Endothelial cell (in vitro differentiated cells): Measurements from ENCODE around the gene ABCG1. TPM values are rescaled to one million over a fixed set of nuclear protein-coding genes. Genes with fewer than 3 reads are reported as not detected.

Experiments
- DNase-seq: peaks from one replicate; pipeline ENCODE4 v3.0.0; 2021; ENCODE audit warnings: low spot score
- H3K27ac Mint-ChIP-seq: one replicate; pipeline ENCODE4 v1.8.0; 2021; ENCODE audit warnings: mixed read lengths, inconsistent platforms; ENCODE audit not compliant: unreplicated experiment
- H3K27me3 Mint-ChIP-seq: one replicate; pipeline ENCODE4 v1.8.0; 2021; ENCODE audit warnings: mild to moderate bottlenecking, moderate library complexity, mixed read lengths, inconsistent platforms; ENCODE audit not compliant: unreplicated experiment
- H3K36me3 Mint-ChIP-seq: one replicate; pipeline ENCODE4 v1.8.0; 2021; ENCODE audit warnings: mild to moderate bottlenecking, low read depth, mixed read lengths, inconsistent platforms; ENCODE audit not compliant: unreplicated experiment
- H3K4me1 Mint-ChIP-seq: one replicate; pipeline ENCODE4 v1.8.0; 2021; ENCODE audit warnings: mild to moderate bottlenecking, mixed read lengths, inconsistent platforms; ENCODE audit not compliant: unreplicated experiment
- H3K4me3 Mint-ChIP-seq: one replicate; pipeline ENCODE4 v1.8.0; 2021; ENCODE audit warnings: mild to moderate bottlenecking, mixed read lengths, inconsistent platforms; ENCODE audit not compliant: unreplicated experiment
- H3K9me3 Mint-ChIP-seq: one replicate; pipeline ENCODE4 v1.8.0; 2021; ENCODE audit warnings: mixed read lengths, inconsistent platforms; ENCODE audit not compliant: unreplicated experiment
- CTCF ChIP-seq: fragments of 200-600 bp; sonication (generic); IDR thresholded peaks from one replicate; pipeline ENCODE4 v1.5.0; 2021; ENCODE audit warnings: antibody characterized with exemption; ENCODE audit not compliant: unreplicated experiment
- total RNA-seq: library from RNA; stranded (reverse); fragmentation: NEBNext Ultra II Directional; extraction: Animal tissue kit (Norgen Biotek cat#: 25700); gene quantifications from one replicate; pipeline ENCODE4 v1.2.1, GENCODE V29; 2021; ENCODE audit not compliant: unreplicated experiment

Gene ABCG1
- total RNA-seq, 1 donor from 2014 or later: 48.9 TPM

GRCh38 chr21:42198929-42199867, 19.7 kb upstream of the ABCG1 start:
- Mint-ChIP-seq H3K36me3 (no peaks in the 10 kb centered on the region), H3K27ac (peak overlapping the region; percentile 78), H3K4me1 (peaks cover 9% of the 10 kb centered on the region), H3K9me3 (no peaks in the 10 kb centered on the region), H3K27me3 (peaks cover 7% of the 10 kb centered on the region), H3K4me3 (no peak overlapping the region)
- TF ChIP-seq CTCF: no peak
- DNase-seq: no peak

- no peak for TF ChIP-seq CTCF
- H3K4me3 Mint-ChIP-seq: no peak overlapping the region
- DNase-seq: no peak
- H3K36me3 Mint-ChIP-seq: no peaks in the 10 kb centered on the region
- H3K4me1 Mint-ChIP-seq: peaks cover 9% of the 10 kb centered on the region
- peak overlapping the region; percentile 36 for H3K27ac Mint-ChIP-seq
- peaks cover 5% of the 10 kb centered on the region for H3K27me3 Mint-ChIP-seq
- no peaks in the 10 kb centered on the region for H3K9me3 Mint-ChIP-seq
Observed at GRCh38 chr21:42199868-42200463, 19.0 kb upstream of the ABCG1 start.

- Mint-ChIP-seq H3K4me3 (no peak overlapping the region), H3K36me3 (no peaks in the 10 kb centered on the region), H3K27me3 (peaks cover 2% of the 10 kb centered on the region), H3K27ac (no peak overlapping the region), H3K4me1 (peaks cover 9% of the 10 kb centered on the region), H3K9me3 (no peaks in the 10 kb centered on the region)
- DNase-seq: no peak
- TF ChIP-seq CTCF: no peak
Observed at GRCh38 chr21:42200906-42201614, 17.9 kb upstream of the ABCG1 start.

GRCh38 chr21:42201615-42202161, 17.3 kb upstream of the ABCG1 start:
- Mint-ChIP-seq H3K27me3 (peaks cover 2% of the 10 kb centered on the region), H3K36me3 (no peaks in the 10 kb centered on the region), H3K9me3 (no peaks in the 10 kb centered on the region), H3K4me1 (peaks cover 9% of the 10 kb centered on the region), H3K27ac (no peak overlapping the region), H3K4me3 (no peak overlapping the region)
- DNase-seq: no peak
- TF ChIP-seq CTCF: no peak
